ENCODE measurements around the gene NAALADL2. TPM values are rescaled to one million over a fixed set of nuclear protein-coding genes. Genes with fewer than 3 reads are reported as not detected.

NAALADL2 gene
- total and polyA plus RNA-seq, 2 donors (not counting 3 experiments of a cell fraction or from before 2014, with no cell fraction given): 1.1 to 4.0 TPM

- Histone ChIP-seq H3K4me3 (replicated peaks in 1 of 3; ENCODE audit: insufficient read depth in 1 of 3, low read depth in 1 of 3, low read length in 3 of 3) (no peak overlapping the region), H3K27me3 (ENCODE audit: control insufficient read depth in 2 of 2, insufficient read depth in 2 of 2, low read length in 2 of 2) (no peaks in the 10 kb centered on the region), H3K27ac (ENCODE audit: insufficient read depth, low read depth, low read length) (no peak overlapping the region), H3K79me2 (ENCODE audit: control insufficient read depth, insufficient read depth, low read length) (no peaks in the 10 kb centered on the region), H3K4me1 (ENCODE audit: control insufficient read depth, extremely low read depth, insufficient read depth, low read length) (peaks cover 11% of the 10 kb centered on the region), H3K9me3 (replicated peaks; ENCODE audit: control insufficient read depth, insufficient read depth, low read length) (no peaks in the 10 kb centered on the region), H2AFZ (ENCODE audit: low read depth, low read length) (no peak overlapping the region), H4K20me1 (replicated peaks; ENCODE audit: control insufficient read depth, extremely low read depth, insufficient read depth, low read length) (no peaks in the 10 kb centered on the region), H3K9me1 (replicated peaks; ENCODE audit: control insufficient read depth, extremely low read depth, insufficient read depth, low read length) (no peaks in the 10 kb centered on the region), H3K9ac (replicated peaks; ENCODE audit: extremely low read depth, insufficient read depth, low read length) (no peak overlapping the region), H3K4me2 (ENCODE audit: insufficient read depth, low read length) (no peak overlapping the region), H3K36me3 (ENCODE audit: control insufficient read depth in 2 of 2, extremely low read depth in 1 of 2, insufficient read depth in 2 of 2, low read length in 2 of 2) (no peaks in the 10 kb centered on the region)
- ChIA-PET CTCF (no interaction called here), POLR2A (no interaction called here)
- TF ChIP-seq MYC (IDR thresholded peaks at IDR 0.05; ENCODE audit: low read depth, low read length) (no peak), POLR2A (IDR thresholded peaks at IDR 0.05; ENCODE audit: low read depth, low read length) (no peak), EZH2 (IDR thresholded peaks at IDR 0.05; ENCODE audit: borderline replicate concordance, low read depth, low read length, severe bottlenecking) (no peak), JUN (IDR thresholded peaks at IDR 0.05; ENCODE audit: borderline replicate concordance, insufficient read depth, insufficient read length, low read depth) (no peak), POLR2AphosphoS5 (IDR thresholded peaks at IDR 0.05; ENCODE audit: insufficient read depth, low read depth, low read length) (no peak), GATA2 (IDR thresholded peaks at IDR 0.05; ENCODE audit: insufficient read depth, insufficient read length, low read depth, low read length) (no peak), FOS (IDR thresholded peaks at IDR 0.05; ENCODE audit: borderline replicate concordance, insufficient read depth, low read length) (no peak)
- TF ChIP-seq, protein P1, sequence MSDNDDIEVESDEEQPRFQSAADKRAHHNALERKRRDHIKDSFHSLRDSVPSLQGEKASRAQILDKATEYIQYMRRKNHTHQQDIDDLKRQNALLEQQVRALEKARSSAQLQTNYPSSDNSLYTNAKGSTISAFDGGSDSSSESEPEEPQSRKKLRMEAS (IDR thresholded peaks at IDR 0.05; ENCODE audit: insufficient read depth, insufficient read length): no peak
- TF ChIP-seq, protein P2, sequence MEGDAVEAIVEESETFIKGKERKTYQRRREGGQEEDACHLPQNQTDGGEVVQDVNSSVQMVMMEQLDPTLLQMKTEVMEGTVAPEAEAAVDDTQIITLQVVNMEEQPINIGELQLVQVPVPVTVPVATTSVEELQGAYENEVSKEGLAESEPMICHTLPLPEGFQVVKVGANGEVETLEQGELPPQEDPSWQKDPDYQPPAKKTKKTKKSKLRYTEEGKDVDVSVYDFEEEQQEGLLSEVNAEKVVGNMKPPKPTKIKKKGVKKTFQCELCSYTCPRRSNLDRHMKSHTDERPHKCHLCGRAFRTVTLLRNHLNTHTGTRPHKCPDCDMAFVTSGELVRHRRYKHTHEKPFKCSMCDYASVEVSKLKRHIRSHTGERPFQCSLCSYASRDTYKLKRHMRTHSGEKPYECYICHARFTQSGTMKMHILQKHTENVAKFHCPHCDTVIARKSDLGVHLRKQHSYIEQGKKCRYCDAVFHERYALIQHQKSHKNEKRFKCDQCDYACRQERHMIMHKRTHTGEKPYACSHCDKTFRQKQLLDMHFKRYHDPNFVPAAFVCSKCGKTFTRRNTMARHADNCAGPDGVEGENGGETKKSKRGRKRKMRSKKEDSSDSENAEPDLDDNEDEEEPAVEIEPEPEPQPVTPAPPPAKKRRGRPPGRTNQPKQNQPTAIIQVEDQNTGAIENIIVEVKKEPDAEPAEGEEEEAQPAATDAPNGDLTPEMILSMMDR (IDR thresholded peaks at IDR 0.05; ENCODE audit: extremely low read depth in 1 of 2, insufficient read depth in 1 of 2, low read depth in 1 of 2, low read length in 2 of 2): no peak
- FAIRE-seq (no peak), DNase-seq (ENCODE audit: low read depth, low spot score) (no peak)
- BruUV-seq (replicated peaks): no TSS peak
- intact Hi-C loops (cut with micrococcal nuclease) (no loop called here), dilution Hi-C loops (cut with MboI; ENCODE audit: extremely low pct_ligation_motif_present, low sequenced_read_pairs) (no loop called here)
These were observed 86.1 kb downstream of the NAALADL2 start for GRCh38 chr3:174945276-174945675.

All from endothelial cell of umbilical vein (primary cell).